Peyer's patch (tissue), 4 donors: ENCODE data around the gene NLRP8.

Experiments
- CTCF ChIP-seq, 6 experiments: fragments of 450-650 bp in 4 of 6; fragments of 200-600 bp in 2 of 6; sonication (generic) in 1 of 6; IDR thresholded peaks; one replicate each; pipeline ENCODE4 v1.5.1; 2017 to 2019; ENCODE audit warnings: antibody characterized with exemption in 6 of 6, mild to moderate bottlenecking in 3 of 6, moderate library complexity in 1 of 6
- POLR2A ChIP-seq, 2 donors: fragments of 450-650 bp; IDR thresholded peaks; one replicate each; pipeline ENCODE4 v1.5.1; 2017; ENCODE audit warnings: antibody characterized with exemption in 2 of 2, mild to moderate bottlenecking in 2 of 2, moderate library complexity in 2 of 2

GRCh38 chr19:55940306-55940705 lies 7.3 kb upstream of the NLRP8 start:
- TF ChIP-seq POLR2A (IDR thresholded peaks at IDR 0.05) (no peak), CTCF (IDR thresholded peaks at IDR 0.05) (no peak)
